GM20000 (cell line): Measurements from ENCODE around the gene HSPA12A.

ENCODE experiments used
- DNase-seq: peaks from one replicate; pipeline ENCODE4 v3.0.0; 2012; ENCODE audit warnings: low spot score
- TF ChIP-seq, protein P1 (sequence below): IDR thresholded peaks from 2 replicates; pipeline ENCODE4 v1.5.1; 2012; ENCODE audit warnings: mild to moderate bottlenecking, control low read depth; ENCODE audit errors: extremely low read depth, missing control alignments

Gene HSPA12A, protein sequence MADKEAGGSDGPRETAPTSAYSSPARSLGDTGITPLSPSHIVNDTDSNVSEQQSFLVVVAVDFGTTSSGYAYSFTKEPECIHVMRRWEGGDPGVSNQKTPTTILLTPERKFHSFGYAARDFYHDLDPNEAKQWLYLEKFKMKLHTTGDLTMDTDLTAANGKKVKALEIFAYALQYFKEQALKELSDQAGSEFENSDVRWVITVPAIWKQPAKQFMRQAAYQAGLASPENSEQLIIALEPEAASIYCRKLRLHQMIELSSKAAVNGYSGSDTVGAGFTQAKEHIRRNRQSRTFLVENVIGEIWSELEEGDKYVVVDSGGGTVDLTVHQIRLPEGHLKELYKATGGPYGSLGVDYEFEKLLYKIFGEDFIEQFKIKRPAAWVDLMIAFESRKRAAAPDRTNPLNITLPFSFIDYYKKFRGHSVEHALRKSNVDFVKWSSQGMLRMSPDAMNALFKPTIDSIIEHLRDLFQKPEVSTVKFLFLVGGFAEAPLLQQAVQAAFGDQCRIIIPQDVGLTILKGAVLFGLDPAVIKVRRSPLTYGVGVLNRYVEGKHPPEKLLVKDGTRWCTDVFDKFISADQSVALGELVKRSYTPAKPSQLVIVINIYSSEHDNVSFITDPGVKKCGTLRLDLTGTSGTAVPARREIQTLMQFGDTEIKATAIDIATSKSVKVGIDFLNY

DNA sequence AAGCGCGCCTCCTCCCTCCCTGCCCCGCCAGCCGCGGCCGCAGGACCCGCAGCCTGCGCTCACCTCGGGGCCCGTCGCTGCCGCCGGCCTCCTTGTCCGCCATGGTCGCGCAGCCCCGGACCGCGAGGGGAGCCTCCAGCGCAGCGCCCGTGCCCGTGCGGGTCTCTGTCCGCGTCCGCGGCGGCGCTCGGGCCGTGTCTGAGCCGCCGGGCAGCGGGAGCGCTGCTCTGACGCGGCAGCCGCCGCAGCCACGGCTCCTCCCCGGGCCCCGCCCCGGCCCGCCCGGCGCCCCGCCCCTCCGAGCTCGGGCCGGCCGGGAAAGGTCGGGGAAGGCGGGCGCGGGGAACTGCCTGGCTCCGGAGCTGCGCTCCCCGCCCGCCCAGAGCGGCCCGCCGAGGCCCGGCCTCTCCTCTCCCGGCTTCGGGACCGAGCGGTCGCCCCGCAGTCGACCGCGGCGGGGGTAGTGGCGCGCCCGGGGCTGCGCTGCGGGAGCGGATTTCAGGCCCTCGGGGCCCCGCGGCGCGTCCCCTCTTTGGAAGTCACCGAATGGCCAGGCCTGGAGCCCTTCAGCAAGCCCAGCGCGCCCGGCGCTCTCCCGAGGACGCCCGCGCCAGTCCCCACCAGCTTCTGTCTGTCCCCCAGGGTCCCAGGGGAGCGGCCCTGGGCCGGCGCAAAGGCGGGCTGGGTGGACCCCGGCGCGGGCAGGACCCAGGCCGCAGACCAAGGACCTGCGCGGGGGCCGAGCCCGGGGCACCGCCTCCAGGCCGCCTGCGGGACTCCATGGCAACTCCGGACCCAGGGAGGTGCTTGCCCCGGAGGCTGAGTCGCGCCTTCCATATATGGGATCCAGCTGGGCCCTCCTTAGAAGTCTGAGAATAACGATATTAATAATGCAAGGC is at the start of gene HSPA12A:
HSPA12A (minus strand) TSS at position 200 of the 899 bp plus-strand sequence; CDS start at position 103, 97 bp downstream.
- TF ChIP-seq, protein P1, sequence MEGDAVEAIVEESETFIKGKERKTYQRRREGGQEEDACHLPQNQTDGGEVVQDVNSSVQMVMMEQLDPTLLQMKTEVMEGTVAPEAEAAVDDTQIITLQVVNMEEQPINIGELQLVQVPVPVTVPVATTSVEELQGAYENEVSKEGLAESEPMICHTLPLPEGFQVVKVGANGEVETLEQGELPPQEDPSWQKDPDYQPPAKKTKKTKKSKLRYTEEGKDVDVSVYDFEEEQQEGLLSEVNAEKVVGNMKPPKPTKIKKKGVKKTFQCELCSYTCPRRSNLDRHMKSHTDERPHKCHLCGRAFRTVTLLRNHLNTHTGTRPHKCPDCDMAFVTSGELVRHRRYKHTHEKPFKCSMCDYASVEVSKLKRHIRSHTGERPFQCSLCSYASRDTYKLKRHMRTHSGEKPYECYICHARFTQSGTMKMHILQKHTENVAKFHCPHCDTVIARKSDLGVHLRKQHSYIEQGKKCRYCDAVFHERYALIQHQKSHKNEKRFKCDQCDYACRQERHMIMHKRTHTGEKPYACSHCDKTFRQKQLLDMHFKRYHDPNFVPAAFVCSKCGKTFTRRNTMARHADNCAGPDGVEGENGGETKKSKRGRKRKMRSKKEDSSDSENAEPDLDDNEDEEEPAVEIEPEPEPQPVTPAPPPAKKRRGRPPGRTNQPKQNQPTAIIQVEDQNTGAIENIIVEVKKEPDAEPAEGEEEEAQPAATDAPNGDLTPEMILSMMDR, result no peak
- DNase-seq, result peak; percentile 93

DNA sequence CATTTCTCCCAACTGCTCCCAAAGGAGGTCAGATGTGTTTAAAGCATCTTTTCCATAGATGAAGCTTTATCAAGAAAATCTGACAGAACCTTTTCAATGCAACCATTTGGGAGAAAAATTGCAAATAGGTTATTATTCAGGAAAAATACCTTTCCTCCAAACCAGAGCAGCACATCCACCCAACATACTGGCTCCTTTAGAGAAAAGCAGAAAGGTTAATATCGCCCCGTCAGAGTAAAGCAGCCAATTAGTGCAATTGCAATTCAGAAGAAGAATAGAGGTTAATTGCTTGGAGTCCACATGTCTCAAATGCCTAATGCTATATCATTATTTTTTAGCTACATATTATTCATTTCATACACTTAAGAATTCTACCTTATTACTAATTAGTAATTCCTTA is 48.9 kb upstream of the HSPA12A start:
- TF ChIP-seq, protein P1, result no peak

DNA sequence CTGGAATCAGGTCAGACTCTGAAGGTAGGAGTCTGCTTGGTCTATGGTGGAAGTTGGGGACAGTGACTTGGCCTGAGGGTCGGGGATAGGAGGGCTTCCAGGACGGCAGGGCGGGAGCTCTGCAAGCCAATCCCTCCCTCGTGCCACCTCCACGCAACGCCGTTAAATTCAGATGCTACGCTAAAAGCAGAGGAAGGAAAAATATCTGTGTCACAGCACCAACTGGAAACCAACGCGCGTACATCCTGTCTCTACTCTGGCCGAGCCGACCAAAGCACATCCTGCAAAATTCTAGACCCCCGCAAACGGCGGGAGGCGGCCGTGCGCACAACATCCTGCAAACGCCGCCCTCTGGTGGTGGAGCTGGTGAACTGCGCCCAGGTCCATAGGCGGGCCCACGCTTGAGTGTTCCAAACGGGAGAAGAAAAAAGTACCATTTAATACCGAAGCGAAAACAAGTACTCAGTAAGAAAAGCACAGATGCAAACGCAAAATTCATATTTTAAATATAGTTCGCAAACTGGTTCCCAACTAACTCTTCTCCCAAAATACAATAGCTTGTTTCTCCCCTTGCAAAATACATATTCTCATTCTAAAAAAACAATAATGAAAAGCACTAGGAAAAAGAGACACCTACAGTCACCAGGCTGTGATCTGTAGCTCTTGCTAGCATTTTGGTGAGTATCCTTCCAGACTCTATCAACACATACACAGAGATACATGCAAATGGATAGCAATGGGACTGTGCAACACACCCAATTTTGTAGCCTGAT is 45.7 kb upstream of the HSPA12A start:
- TF ChIP-seq, protein P1, result peak; percentile 99
- peak; percentile 66 for DNase-seq

More for the DNA sequence above, 48.9 kb upstream of the HSPA12A start:
- DNase-seq, result no peak

DNA sequence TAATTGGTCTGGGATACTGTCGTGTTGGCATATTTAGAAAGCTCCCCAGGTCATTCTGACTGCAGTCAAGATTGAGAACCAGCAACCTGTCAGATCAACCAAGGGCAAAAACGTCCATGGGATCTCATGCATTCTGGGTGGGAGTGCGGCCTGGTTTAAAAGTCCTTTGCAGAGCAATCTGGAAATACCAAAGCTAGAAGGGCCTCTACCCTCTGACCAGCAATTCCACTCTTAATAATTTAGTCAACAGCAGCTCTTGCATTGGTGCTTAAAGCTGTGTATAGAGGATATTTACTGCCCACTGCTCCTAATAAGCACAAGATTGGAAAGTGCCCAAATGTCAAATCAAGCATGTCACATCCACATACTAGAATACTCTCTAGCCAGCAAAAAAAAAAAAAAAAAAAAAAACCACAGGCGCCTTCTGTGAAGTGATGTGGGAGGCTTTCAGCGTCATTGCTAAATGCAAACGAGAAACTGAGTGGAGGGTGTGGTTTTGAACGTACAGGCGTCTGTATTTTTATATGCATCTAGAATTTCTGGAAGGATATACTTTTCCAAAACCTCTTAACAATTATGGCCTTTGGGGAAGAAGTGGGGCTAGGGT is 44.8 kb upstream of the HSPA12A start:
- DNase-seq, result no peak
- TF ChIP-seq, protein P1, result no peak

DNA sequence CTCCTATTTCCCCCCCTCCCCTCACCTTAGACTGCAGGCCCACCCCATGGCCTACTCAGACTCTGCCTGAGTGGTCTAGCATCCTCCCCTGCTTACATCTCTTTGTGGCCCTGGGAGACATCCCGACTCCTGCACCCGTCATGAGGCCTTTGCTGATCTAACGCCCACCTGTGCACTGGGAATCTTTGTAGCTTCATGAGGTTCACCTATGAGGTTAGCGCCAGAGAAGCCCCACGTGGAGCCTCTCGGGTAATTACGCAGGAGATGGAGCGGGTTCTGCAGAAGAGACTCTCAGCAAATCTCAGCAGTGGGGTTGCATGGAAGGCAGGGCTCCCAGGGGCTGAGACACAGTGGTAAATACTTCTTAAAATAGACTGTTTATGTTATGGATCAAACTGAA is 43.5 kb upstream of the HSPA12A start:
- no peak for DNase-seq

DNA sequence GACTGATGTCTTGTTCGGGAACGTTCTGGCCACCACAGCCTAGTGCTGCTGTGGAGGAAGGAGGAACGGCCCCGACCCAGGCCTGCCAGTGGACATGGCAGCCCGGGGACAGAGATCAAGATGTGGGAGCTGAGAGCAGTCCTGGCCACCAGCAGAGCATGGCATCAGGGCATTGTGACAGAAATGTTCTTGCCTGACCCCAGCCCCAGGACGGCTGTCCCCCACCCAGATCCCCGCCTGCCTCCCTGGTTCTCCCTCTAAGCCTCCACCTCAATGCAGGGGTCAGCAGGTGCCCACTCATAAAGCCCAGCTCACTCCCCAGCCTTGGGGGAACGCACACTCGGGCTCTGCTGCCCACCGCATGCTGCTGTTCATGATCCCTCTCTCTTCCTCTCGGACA is 42.9 kb upstream of the HSPA12A start:
- TF ChIP-seq, protein P1, result no peak
- no peak for DNase-seq

More for the DNA sequence above, 43.5 kb upstream of the HSPA12A start:
- TF ChIP-seq, protein P1, result no peak
